ENCODE data around the gene RAB6A. TPM values are rescaled to one million over a fixed set of nuclear protein-coding genes. Genes with fewer than 3 reads are reported as not detected.

Gene RAB6A
- total RNA-seq, 1 experiment from 2014 or later, result 172 TPM

- BruUV-seq (replicated peaks), result no TSS peak
- no peaks in the 10 kb centered on the region for H3K9me3 Mint-ChIP-seq (ENCODE audit: unreplicated experiment)
- no peak overlapping the region for H3K4me3 Mint-ChIP-seq (ENCODE audit: unreplicated experiment)
- no peaks in the 10 kb centered on the region for H3K36me3 Mint-ChIP-seq (ENCODE audit: insufficient read depth, unreplicated experiment)
- peaks cover 14% of the 10 kb centered on the region for H3K27me3 Mint-ChIP-seq (ENCODE audit: insufficient read depth, unreplicated experiment)
- ChIA-PET CTCF (no interaction called here), POLR2A (interaction anchor here (0.6 to 1.7 kb wide), 3 partner anchors 74 to 276 kb away, joined by 3 to 4 read pairs (median 3); no protein-coding TSS in a partner anchor)
- no peak overlapping the region for H3K27ac Mint-ChIP-seq (ENCODE audit: low read depth, unreplicated experiment)
- H3K4me1 Mint-ChIP-seq (ENCODE audit: insufficient read depth, unreplicated experiment), result no peaks in the 10 kb centered on the region
- intact Hi-C loops (cut with micrococcal nuclease), result no loop called here
- no peak for DNase-seq (ENCODE audit: unreplicated experiment)
- no peak for TF ChIP-seq CTCF (IDR thresholded peaks at IDR 0.05; ENCODE audit: unreplicated experiment)
Observed at GRCh38 chr11:73652856-73653559, 107.9 kb downstream of the RAB6A start.

GRCh38 chr11:73652046-73652730, 108.7 kb downstream of the RAB6A start:
- no peak for TF ChIP-seq CTCF (IDR thresholded peaks at IDR 0.05; ENCODE audit: unreplicated experiment)
- no peak overlapping the region for H3K4me3 Mint-ChIP-seq (ENCODE audit: unreplicated experiment)
- H3K36me3 Mint-ChIP-seq (ENCODE audit: insufficient read depth, unreplicated experiment), result no peaks in the 10 kb centered on the region
- no TSS peak for BruUV-seq (replicated peaks)
- peaks cover 16% of the 10 kb centered on the region for H3K27me3 Mint-ChIP-seq (ENCODE audit: insufficient read depth, unreplicated experiment)
- ChIA-PET CTCF (interaction anchor here (0.5 to 0.6 kb wide), 2 partner anchors 24 to 604 kb away, joined by 3 to 4 read pairs; no protein-coding TSS in a partner anchor), POLR2A (interaction anchor here (1.7 kb wide), 1 partner anchor 275 kb away, joined by 3 read pairs; no protein-coding TSS in a partner anchor)
- intact Hi-C loops (cut with micrococcal nuclease), result no loop called here
- H3K27ac Mint-ChIP-seq (ENCODE audit: low read depth, unreplicated experiment), result no peak overlapping the region
- no peaks in the 10 kb centered on the region for H3K4me1 Mint-ChIP-seq (ENCODE audit: insufficient read depth, unreplicated experiment)
- no peak for DNase-seq (ENCODE audit: unreplicated experiment)
- H3K9me3 Mint-ChIP-seq (ENCODE audit: unreplicated experiment), result no peaks in the 10 kb centered on the region

GRCh38 chr11:73651661-73652045, 109.2 kb downstream of the RAB6A start:
- ChIA-PET CTCF (interaction anchor here (0.5 to 0.6 kb wide), 2 partner anchors 23 to 605 kb away, joined by 3 to 4 read pairs; no protein-coding TSS in a partner anchor), POLR2A (interaction anchor here (1.7 kb wide), 1 partner anchor 274 kb away, joined by 3 read pairs; no protein-coding TSS in a partner anchor)
- intact Hi-C loops (cut with micrococcal nuclease), result no loop called here
- no peaks in the 10 kb centered on the region for H3K9me3 Mint-ChIP-seq (ENCODE audit: unreplicated experiment)
- DNase-seq (ENCODE audit: unreplicated experiment), result no peak
- H3K4me3 Mint-ChIP-seq (ENCODE audit: unreplicated experiment), result no peak overlapping the region
- H3K4me1 Mint-ChIP-seq (ENCODE audit: insufficient read depth, unreplicated experiment), result no peaks in the 10 kb centered on the region
- no peak overlapping the region for H3K27ac Mint-ChIP-seq (ENCODE audit: low read depth, unreplicated experiment)
- BruUV-seq (replicated peaks), result no TSS peak
- H3K36me3 Mint-ChIP-seq (ENCODE audit: insufficient read depth, unreplicated experiment), result no peaks in the 10 kb centered on the region
- peaks cover 22% of the 10 kb centered on the region for H3K27me3 Mint-ChIP-seq (ENCODE audit: insufficient read depth, unreplicated experiment)
- TF ChIP-seq CTCF (IDR thresholded peaks at IDR 0.05; ENCODE audit: unreplicated experiment), result no peak

- Mint-ChIP-seq H3K4me3 (ENCODE audit: unreplicated experiment) (no peak overlapping the region), H3K27ac (ENCODE audit: low read depth, unreplicated experiment) (no peak overlapping the region), H3K9me3 (ENCODE audit: unreplicated experiment) (no peaks in the 10 kb centered on the region), H3K36me3 (ENCODE audit: insufficient read depth, unreplicated experiment) (no peaks in the 10 kb centered on the region), H3K27me3 (ENCODE audit: insufficient read depth, unreplicated experiment) (peaks cover 26% of the 10 kb centered on the region), H3K4me1 (ENCODE audit: insufficient read depth, unreplicated experiment) (no peaks in the 10 kb centered on the region)
- no peak for DNase-seq (ENCODE audit: unreplicated experiment)
- ChIA-PET POLR2A (no interaction called here), CTCF (interaction anchor here (0.7 kb wide), 1 partner anchor 1888 kb away, joined by 4 read pairs; no protein-coding TSS in a partner anchor)
- intact Hi-C loops (cut with micrococcal nuclease), result no loop called here
- no peak for TF ChIP-seq CTCF (IDR thresholded peaks at IDR 0.05; ENCODE audit: unreplicated experiment)
- no TSS peak for BruUV-seq (replicated peaks)
Observed at GRCh38 chr11:73651252-73651651, 109.6 kb downstream of the RAB6A start.

Data from MCF 10A (cell line).